ENCODE data around the gene CLDND2.
A peak's percentile ranks its signal among the peaks of the same experiment; 100 is the strongest.

Gene CLDND2

GRCh38 chr19:51331193-51331592, 37.6 kb downstream of the CLDND2 start:
- no peak for DNase-seq

DNA sequence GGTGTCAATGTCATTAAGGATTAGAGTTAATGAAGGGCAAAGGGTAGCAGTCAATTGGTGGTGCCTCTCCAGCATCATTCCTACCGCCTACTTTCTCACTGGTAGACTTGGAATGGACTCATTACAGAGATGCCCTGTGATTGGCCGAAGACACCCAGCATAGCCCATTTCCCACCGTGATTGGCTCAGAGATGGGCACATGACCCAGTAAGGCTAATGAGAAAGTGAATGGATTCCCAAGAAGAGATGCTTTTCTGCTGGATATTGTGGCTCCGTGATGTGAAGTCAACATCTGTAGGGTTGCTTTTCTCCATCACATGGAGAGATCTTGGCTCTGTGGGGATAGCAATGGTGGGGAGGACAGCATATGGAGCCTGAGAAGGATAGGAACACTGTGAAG, 38.4 kb downstream of the CLDND2 start:
- no peak for DNase-seq

- DNase-seq, result no peak
Measured at GRCh38 chr19:51329411-51329810, 39.4 kb downstream of the CLDND2 start.

GRCh38 chr19:51327066-51328001, 41.5 kb downstream of the CLDND2 start:
- DNase-seq, result peak in 2 of 14 donors; percentile 11 to 16

DNA sequence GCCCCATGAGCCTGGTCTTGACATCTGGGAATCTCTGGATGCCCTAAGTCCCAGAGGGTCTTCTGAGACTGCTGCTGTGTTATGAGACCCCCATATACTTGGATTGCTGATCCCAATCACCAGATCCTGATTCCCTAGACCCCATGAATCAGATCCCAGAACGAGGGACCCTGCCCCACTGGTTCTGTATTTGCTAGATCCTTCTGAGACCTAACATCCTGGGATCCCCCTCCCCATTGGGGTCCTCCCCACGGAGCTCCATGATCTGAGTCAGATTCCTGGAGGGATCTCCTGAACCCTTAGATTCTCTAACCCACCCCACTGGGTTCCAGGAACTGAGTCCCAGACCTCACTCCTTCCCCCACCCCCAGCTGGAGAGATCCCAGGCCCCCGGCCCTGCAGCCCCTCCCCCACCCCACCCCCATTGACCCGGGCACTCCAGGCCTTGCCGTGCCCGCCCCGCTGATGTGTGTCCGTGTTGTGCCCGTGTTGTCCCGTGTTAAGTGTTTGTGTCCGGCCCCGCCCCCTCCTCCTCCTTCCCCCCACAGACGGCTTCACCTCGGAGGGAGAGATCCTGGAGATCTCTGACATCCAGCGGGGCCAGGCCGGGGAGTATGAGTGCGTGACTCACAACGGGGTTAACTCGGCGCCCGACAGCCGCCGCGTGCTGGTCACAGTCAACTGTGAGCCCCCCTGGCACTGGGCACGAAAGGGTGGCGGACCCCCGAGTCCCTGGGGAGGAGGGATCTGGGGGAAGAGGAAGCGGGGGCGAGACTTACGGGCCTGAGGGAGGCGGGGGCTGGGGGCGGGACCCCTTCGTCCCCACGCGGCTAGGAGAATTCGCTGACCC, 42.4 kb downstream of the CLDND2 start:
- DNase-seq, result no peak

DNA sequence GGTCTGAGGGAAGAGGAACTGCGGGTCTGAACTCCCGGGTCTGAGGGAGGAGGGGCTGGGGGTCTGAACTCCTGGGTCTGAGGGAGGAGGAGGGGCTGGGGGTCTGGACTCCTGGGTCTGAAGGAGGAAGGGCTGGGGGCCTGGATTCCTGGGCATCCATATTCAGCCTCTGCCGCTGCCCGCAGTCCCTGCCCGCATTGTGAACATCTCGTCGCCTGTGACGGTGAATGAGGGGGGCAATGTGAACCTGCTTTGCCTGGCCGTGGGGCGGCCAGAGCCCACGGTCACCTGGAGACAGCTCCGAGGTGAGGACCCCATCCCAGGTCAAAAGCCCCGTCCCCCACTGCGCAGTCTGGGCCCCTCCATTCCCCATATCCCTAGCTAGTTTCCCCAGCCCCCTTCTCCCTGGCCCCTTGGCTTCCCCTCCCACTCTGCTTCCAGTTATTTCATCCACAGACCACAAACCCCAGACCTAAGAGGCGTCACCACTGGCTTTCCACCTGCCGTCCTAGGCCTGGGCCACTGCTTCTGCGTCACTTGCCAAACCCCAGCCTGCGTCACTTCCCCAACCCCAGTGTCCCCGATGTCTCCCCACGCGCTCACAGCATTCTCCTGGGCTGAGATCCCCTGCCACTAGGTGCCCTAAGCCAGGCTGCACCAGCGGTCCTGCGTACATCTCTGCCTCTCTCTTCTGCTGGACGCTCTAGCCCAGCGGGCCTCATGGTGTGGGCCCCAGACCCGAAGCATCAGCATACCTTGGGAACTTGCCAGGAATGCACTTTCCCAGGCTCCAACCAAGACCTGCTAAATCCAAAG, 43.4 kb downstream of the CLDND2 start:
- no peak for DNase-seq

DNA sequence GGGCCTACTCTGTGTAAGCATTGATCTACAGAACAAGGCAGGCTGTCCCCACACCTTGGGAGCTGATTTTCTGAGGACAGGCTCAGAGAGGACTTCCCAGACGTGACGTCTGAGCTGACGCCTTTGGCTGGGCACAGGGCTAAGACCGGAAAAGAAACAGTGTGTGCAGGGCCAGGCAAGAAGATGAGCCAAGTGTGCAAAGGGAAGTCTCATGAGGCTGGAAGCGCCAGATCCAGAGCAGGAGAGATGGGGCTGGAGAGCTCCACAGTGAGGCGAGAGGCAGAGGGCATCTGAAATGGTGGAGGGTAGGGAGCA, 44.7 kb downstream of the CLDND2 start:
- peak in 1 of 14 donors; percentile 71 for DNase-seq

DNA sequence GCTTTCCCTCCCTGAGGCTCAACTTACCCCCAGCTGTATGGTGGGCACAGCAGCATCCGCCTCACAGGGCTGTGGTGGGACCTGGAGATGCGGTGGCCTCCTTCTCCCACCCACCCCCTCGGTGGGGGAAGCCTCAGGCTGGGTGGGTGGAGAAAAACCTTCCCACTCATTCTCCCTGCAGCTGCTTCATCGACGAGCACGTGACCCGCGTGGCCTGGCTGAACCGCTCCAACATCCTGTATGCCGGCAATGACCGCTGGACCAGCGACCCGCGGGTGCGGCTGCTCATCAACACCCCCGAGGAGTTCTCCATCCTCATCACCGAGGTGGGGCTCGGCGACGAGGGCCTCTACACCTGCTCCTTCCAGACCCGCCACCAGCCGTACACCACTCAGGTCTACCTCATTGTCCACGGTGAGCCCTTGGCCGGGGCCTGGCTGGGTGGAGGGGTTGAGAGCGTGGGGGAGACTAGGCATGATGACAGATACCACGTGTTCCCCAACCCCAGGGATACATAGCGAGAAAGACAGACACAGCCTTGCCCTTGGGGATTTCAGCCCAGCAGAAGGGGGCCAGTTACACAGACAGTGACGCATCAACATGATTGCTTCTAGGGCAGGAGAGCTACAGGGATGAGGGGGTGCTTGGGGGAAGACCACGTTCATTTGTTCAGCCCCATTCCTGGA, 45.2 kb downstream of the CLDND2 start:
- no peak for DNase-seq

DNA sequence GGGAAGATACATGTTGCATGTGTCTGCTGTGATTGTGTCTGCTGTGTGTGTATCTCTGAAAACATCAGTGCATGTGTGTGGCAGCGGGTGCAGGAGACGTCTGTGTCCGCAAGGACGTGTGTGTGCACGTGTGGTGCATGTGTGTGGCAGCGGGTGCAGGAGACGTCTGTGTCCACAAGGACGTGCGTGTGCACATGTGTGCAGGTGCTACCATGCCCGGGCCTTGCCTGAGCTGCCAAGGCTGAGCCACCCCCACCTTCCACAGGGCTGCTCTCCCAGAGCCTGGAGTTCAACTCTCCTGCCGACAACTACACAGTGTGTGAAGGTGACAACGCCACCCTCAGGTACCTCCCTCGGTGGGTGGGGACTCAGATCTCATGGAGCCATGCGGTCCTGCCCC, 47.0 kb downstream of the CLDND2 start:
- DNase-seq, result peak in 1 of 14 donors; percentile 9

GRCh38 chr19:51320280-51320657, 48.5 kb downstream of the CLDND2 start:
- peak in 2 of 14 donors; percentile 6 to 28 for DNase-seq

- DNase-seq, result peak in 1 of 14 donors; percentile 61
Measured at GRCh38 chr19:51319649-51320279, 49.0 kb downstream of the CLDND2 start.

- DNase-seq, result peak in 2 of 14 donors; percentile 9 to 95
Measured at GRCh38 chr19:51318687-51319648, 49.8 kb downstream of the CLDND2 start.

DNA sequence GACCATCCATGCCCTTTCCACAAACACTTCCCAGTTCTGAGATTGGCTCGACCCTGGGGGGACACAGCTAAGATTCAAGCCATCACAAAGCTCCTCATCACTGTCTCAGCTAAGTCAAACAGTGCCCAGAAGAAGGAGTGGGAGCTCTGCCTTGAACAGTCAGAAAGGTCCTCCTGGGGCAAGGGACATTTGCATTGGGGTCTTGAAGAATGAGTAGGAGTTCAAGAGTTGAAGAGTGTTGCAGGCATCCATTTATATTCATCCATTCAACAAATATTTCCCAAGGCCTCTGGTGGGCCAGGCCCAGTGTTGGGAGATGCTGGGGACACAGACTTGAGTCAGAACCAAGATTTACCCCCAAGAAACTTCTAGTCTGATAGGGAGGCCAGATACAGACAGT, 50.8 kb downstream of the CLDND2 start:
- DNase-seq, result no peak

DNA sequence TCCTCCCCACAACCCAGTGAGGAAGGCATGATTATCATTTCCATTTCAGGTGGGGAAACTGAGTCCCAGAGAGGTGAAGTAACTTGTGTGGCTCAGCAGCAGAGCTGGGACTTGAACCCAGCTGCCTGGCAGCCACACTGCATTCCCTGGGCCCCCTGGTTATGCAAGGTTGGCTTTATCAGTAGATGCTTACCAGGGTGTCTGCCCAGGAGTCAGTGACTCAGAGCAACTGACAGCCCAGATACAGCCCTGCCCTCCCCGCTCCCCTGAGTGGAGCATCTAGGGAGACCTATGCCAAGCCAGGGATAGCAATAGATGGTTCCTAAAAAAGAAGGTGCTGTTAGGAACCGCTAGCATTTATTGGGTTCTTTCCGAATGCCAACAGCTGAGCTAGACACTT, 51.4 kb downstream of the CLDND2 start:
- no peak for DNase-seq
